ENCODE results near the gene TAGLN.

DNA sequence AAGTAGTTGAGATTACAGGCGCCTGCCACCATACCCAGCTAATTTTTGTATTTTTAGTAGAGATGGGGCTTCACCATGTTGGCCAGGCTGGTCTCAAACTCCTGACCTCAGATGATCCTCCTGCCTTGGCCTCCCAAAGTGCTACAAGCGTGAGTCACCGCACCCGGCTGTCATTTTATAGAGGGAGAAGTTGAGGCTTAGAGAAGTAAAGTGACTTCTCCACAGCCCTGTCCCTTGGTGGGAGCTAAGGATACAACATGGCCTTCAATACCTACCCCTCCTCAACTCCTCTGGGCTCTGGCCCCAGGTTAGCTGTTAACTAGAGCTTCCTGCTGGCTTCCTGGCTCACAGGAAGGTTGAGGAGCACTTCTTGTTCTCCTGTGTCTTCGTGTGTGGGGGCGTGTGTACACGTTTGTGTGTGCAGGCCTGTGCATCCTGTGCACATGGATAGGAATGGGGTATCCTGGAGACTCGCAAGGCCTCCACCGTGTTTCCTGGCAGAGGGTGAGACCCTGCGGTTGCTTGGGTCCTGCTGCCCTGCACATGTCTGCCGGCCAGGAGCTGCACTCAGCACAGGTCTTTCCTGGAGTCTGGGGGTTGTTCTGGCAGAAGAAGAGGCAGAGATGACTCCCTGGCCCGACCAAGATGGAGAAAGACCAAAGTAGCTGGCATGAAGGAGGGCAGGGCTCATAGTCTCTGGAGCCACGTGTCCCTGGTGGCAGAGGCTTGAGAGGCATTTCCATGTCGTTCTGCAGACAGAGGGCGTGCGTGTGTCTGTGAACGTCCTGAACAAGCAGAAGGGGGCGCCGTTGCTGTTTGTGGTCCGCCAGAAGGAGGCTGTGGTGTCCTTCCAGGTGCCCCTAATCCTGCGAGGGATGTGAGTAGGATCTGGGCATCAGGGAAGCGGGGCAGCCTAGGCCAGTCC is 18.2 kb upstream of the TAGLN start:
- TF ChIP-seq POLR2A (IDR thresholded peaks at IDR 0.05) = no peak
- TF ChIP-seq, protein P1, sequence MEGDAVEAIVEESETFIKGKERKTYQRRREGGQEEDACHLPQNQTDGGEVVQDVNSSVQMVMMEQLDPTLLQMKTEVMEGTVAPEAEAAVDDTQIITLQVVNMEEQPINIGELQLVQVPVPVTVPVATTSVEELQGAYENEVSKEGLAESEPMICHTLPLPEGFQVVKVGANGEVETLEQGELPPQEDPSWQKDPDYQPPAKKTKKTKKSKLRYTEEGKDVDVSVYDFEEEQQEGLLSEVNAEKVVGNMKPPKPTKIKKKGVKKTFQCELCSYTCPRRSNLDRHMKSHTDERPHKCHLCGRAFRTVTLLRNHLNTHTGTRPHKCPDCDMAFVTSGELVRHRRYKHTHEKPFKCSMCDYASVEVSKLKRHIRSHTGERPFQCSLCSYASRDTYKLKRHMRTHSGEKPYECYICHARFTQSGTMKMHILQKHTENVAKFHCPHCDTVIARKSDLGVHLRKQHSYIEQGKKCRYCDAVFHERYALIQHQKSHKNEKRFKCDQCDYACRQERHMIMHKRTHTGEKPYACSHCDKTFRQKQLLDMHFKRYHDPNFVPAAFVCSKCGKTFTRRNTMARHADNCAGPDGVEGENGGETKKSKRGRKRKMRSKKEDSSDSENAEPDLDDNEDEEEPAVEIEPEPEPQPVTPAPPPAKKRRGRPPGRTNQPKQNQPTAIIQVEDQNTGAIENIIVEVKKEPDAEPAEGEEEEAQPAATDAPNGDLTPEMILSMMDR (IDR thresholded peaks at IDR 0.05) = peak; percentile 51 to 76 (median 66)

Measured in testis (tissue), 2 donors.